ENCODE measurements around the gene EVA1A.

The EVA1A gene

DNA sequence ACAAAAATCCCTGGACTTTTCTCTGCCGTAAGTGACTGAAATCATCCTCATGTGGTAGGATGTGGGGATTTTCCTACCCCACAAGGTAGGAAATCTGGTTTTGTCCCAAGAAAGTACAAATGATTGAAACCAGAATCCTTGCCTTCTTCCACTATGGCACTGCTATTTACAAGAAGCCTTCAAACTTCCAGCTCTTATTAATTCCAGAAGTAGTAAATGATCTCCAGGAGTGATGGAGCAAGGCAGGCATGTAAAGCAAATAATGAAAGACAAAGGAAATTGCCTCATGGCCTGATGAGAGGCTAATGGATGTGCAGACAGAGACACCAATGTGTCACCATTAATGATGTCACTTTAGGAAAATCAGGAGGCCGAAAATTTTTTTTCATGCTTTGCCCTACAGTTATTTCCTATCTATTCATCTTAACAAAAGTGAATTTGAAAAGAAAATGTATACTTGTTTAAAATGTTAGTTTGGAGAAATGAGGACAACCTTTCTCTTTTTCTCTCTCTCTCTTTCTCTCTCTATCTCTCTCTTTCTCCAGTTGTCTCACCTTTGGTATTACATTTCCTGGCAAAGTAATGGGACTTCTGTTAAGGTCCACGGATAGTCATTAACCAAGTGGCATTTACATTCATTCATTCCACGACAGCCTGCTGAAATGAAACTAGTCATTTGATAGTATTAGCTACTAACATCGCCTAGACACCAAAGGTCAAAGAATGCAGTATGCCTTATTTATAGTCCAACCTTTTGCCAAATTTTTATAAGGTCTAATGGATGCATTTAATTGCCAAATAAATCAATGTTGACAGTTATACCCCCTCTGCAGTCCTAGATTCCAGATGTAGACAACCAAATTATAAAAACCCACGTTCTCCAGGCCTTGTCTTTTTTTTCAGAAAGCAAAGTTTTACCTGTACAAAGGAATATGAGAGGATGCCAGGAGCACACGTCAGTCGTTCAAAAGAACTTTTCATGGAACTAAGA lies 5.0 kb upstream of the EVA1A start:
- no peak for DNase-seq (ENCODE audit: extremely low spot score)
- TF ChIP-seq, protein P1, sequence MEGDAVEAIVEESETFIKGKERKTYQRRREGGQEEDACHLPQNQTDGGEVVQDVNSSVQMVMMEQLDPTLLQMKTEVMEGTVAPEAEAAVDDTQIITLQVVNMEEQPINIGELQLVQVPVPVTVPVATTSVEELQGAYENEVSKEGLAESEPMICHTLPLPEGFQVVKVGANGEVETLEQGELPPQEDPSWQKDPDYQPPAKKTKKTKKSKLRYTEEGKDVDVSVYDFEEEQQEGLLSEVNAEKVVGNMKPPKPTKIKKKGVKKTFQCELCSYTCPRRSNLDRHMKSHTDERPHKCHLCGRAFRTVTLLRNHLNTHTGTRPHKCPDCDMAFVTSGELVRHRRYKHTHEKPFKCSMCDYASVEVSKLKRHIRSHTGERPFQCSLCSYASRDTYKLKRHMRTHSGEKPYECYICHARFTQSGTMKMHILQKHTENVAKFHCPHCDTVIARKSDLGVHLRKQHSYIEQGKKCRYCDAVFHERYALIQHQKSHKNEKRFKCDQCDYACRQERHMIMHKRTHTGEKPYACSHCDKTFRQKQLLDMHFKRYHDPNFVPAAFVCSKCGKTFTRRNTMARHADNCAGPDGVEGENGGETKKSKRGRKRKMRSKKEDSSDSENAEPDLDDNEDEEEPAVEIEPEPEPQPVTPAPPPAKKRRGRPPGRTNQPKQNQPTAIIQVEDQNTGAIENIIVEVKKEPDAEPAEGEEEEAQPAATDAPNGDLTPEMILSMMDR (IDR thresholded peaks at IDR 0.05; ENCODE audit: control extremely low read depth, extremely low read depth, low read depth, missing control alignments): no peak
- ChIA-PET CTCF (interaction anchor here (1.2 to 3.7 kb wide), 2 partner anchors 10 to 44 kb away, joined by 3 to 21 read pairs; no protein-coding TSS in a partner anchor), POLR2A (no interaction called here)

DNA sequence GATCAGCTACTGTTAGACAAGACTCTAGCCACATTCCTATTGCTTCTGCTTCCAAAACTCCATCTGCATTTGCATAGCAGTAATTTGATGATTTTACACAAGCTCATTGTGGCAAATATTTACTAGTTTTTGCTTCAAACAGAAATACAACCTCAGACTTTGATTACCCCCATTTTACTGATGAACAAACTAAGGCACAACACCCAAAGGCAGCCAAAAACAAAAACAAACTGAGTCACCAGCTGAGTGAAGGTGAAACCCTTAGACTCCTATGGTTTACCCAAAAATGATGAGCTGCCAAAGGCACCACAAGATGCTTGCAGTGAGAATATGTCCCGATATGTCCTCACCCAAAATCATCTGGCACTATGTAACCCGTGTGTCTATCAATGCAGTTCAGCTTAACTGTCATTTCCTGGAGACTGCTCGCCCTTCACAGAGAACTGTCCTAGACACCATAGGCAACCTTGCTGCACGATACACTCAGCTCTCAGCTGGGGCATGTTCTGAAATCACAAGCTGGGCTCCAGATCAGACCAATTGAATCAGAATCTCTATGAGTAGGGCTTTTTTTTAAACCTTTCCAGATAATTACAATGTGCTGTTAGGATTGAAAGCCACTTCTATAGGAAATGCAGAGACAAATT lies 4.1 kb upstream of the EVA1A start:
- ChIA-PET CTCF (interaction anchor here (0.7 to 3.7 kb wide), 6 partner anchors 9 to 499 kb away, joined by 3 to 21 read pairs (median 4); no protein-coding TSS in a partner anchor), POLR2A (no interaction called here)
- TF ChIP-seq, protein P1 (IDR thresholded peaks at IDR 0.05; ENCODE audit: control extremely low read depth, extremely low read depth, low read depth, missing control alignments): no peak
- DNase-seq (ENCODE audit: extremely low spot score): no peak

DNA sequence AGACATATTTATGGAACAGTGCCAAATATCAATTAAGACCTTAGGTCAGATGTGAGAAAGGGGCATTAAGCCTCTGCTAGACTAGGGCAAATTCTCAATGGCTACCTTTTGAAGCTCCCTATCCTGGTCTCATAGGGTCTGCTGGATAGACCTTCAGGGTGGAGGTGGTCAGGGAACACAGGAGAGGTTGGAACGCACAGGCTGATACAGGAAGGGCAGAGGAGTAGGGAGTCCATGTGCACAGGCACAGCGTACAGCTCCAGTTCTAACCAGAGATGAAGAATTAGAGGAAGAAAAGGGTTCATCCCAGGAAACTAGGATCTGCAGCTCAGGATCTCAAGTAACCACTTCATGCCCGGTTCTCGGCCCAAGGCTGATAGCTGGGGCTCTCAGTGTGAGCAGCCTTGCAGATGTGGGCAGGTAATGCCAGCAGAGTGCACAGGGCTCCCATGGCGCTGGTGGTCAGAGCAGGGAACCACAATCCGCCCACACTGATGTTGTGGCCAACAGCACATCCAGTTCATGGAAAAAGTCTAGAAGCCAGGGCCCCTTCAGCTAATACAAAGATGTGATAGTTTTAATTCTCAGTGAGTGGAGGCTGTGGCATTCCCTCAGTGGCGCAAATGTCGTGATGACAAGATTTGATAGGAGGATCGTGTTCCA lies 3.4 kb upstream of the EVA1A start:
- POLR2A ChIA-PET: interaction anchor here (0.6 kb wide), 1 partner anchor 8 kb away, joined by 5 read pairs; no protein-coding TSS in a partner anchor
- TF ChIP-seq, protein P1 (IDR thresholded peaks at IDR 0.05; ENCODE audit: control extremely low read depth, extremely low read depth, low read depth, missing control alignments): no peak
- no peak for DNase-seq (ENCODE audit: extremely low spot score)
- CTCF ChIA-PET: interaction anchor here (0.7 to 3.7 kb wide), 5 partner anchors 10 to 498 kb away, joined by 3 to 21 read pairs (median 5); no protein-coding TSS in a partner anchor

DNA sequence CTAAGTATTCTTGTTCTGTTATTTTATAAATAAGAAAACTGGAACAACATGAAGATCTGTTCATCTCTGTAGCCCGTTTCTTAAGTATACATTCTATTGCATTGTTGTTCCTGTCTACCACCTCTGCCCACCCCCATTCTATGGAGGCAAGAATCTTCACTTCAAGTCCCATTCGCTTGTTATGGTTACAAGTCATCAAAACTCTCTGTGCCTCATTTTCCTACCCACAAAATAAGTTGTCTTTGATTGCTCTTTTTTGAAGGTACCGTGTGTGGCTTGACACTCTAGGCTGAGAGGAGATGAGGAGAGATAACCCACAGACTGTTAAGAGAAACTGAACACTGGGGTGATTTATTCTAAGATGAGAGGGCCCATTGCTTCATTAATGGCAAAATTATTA lies 2.9 kb upstream of the EVA1A start:
- no peak for DNase-seq (ENCODE audit: extremely low spot score)
- ChIA-PET CTCF (interaction anchor here (1.6 to 3.7 kb wide), 4 partner anchors 10 to 46 kb away, joined by 3 to 21 read pairs (median 5); no protein-coding TSS in a partner anchor), POLR2A (interaction anchor here (0.6 kb wide), 1 partner anchor 8 kb away, joined by 5 read pairs; no protein-coding TSS in a partner anchor)
- TF ChIP-seq, protein P1 (IDR thresholded peaks at IDR 0.05; ENCODE audit: control extremely low read depth, extremely low read depth, low read depth, missing control alignments): no peak

DNA sequence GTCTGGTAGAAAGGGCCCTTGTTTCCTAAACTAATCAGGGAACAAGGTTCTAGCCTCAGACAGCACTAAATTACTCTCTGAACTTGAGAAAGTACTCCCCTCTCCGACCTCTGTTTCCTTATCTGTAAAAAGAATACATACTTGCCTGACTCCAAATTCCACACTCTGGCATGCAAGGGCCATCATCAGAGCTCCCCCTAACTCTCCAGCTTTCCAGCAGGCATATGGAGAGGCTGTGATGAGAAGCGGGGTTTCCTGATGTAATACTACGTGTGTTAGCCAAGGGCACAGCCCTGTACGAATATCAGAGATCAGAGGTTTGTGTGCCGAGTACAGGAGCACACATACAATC lies 1.8 kb upstream of the EVA1A start:
- CTCF ChIA-PET: interaction anchor here (1.1 to 3.7 kb wide), 4 partner anchors 9 to 79 kb away, joined by 3 to 21 read pairs (median 3); no protein-coding TSS in a partner anchor
- POLR2A ChIA-PET: no interaction called here
- TF ChIP-seq, protein P1 (IDR thresholded peaks at IDR 0.05; ENCODE audit: control extremely low read depth, extremely low read depth, low read depth, missing control alignments): no peak
- DNase-seq (ENCODE audit: extremely low spot score): no peak

All from GM10248 (cell line).